WERI-Rb-1 (cell line): ENCODE measurements around the gene SLC24A4.

Experiments used
- DNase-seq: peaks from one replicate; pipeline ENCODE4 v3.0.0-alpha.2; 2020
- H3K27ac ChIP-seq: fragments of 250-450 bp; sonication (Bioruptor Pico); 2 replicates; pipeline ENCODE4 v1.5.1; 2020; ENCODE audit warnings: mild to moderate bottlenecking, moderate library complexity
- H3K27me3 ChIP-seq: fragments of 250-450 bp; sonication (Bioruptor Pico); 2 replicates; pipeline ENCODE4 v1.5.1; 2021; ENCODE audit warnings: mild to moderate bottlenecking, low read depth, moderate library complexity; ENCODE audit not compliant: insufficient read depth, severe bottlenecking
- H3K36me3 ChIP-seq: fragments of 250-450 bp; sonication (Bioruptor Pico); 2 replicates; pipeline ENCODE4 v1.5.1; 2020; ENCODE audit warnings: mild to moderate bottlenecking, moderate library complexity
- H3K4me3 ChIP-seq: 2 replicates; pipeline ENCODE4 v1.5.1; 2011; ENCODE audit warnings: low read depth, mild to moderate bottlenecking, control low read depth, low read length
- H3K9me3 ChIP-seq: fragments of 250-450 bp; sonication (Bioruptor Pico); 2 replicates; pipeline ENCODE4 v1.5.1; 2021; ENCODE audit warnings: mild to moderate bottlenecking, moderate library complexity; ENCODE audit not compliant: severe bottlenecking
- TF ChIP-seq, protein P1 (sequence below): IDR thresholded peaks from 2 replicates; pipeline ENCODE4 v1.5.1; 2011; ENCODE audit warnings: low read depth, mild to moderate bottlenecking, control low read depth, inconsistent platforms, low read length

SLC24A4 gene

DNA sequence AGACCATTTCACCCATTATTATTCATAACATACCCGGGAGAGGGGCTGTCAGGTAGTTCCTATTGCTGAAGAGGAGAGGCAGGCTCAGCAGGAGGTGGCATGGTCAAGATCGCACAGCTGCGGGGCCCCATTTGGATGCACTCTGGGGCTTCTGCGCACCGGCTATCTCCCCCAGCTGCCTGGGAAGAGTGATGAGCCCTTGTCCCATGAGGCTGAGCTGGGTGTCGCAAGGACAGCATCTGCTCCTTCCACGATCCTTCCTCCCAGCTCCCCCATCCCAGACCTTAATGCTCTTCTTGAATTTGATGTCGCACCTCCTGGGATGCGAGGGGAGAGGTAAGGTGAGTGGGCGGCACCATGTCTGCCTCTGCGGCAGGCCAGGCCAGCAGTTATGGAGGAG lies 62.6 kb downstream of the SLC24A4 start:
- DNase-seq, result peak; percentile 88
- peak overlapping the region; percentile 57 for H3K27ac ChIP-seq
- TF ChIP-seq, protein P1, sequence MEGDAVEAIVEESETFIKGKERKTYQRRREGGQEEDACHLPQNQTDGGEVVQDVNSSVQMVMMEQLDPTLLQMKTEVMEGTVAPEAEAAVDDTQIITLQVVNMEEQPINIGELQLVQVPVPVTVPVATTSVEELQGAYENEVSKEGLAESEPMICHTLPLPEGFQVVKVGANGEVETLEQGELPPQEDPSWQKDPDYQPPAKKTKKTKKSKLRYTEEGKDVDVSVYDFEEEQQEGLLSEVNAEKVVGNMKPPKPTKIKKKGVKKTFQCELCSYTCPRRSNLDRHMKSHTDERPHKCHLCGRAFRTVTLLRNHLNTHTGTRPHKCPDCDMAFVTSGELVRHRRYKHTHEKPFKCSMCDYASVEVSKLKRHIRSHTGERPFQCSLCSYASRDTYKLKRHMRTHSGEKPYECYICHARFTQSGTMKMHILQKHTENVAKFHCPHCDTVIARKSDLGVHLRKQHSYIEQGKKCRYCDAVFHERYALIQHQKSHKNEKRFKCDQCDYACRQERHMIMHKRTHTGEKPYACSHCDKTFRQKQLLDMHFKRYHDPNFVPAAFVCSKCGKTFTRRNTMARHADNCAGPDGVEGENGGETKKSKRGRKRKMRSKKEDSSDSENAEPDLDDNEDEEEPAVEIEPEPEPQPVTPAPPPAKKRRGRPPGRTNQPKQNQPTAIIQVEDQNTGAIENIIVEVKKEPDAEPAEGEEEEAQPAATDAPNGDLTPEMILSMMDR, result no peak
- no peaks in the 10 kb centered on the region for H3K9me3 ChIP-seq
- H3K27me3 ChIP-seq, result no peaks in the 10 kb centered on the region
- H3K4me3 ChIP-seq, result peak overlapping the region; percentile 17
- no peaks in the 10 kb centered on the region for H3K36me3 ChIP-seq

DNA sequence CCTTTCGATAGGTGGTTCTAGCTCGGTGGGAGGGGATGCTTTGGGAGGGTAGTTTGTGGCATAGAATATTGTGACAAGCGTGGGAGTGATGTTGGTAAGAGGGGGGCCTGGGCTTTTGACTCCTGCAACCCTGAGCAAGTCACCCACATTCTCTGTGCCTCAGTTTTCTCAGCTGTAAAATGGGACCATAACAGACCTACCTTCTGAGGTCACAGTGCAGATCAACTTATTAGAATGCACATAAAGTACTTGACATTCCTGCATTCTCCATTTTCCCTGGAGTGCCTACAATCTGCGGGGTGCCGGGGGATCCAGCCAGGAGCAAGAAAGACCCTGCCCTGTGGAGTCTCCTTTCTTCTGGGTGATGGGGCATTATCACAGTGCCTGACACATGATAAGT lies 63.2 kb downstream of the SLC24A4 start:
- Histone ChIP-seq H3K9me3 (no peaks in the 10 kb centered on the region), H3K36me3 (no peaks in the 10 kb centered on the region), H3K27me3 (no peaks in the 10 kb centered on the region), H3K27ac (peak overlapping the region; percentile 57), H3K4me3 (no peak overlapping the region; the same call in 1 of the 2 replicates)
- TF ChIP-seq, protein P1, result no peak
- DNase-seq, result no peak

DNA sequence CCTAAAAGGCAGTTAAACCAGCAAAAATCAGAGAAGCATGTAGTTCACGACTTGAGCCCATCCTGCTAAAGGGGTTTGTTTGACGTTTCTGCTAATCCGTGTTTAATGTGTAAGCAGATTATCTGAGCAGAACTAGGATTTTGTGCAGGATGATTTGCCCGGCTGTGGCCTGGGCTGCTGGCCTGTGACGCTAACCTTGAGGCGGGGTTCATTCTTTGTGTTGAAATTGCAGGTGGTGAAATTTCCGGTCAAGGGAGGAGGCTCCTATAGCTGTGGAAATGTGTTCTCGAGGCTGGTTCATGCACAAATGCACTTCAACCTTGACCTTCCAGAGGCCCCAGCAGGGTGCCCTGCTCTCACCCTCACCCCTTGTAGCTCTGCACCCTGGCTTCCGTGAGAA lies 63.7 kb downstream of the SLC24A4 start:
- peak; percentile 82 for DNase-seq
- Histone ChIP-seq H3K36me3 (no peaks in the 10 kb centered on the region), H3K9me3 (no peaks in the 10 kb centered on the region), H3K27ac (peak overlapping the region; percentile 57), H3K27me3 (no peaks in the 10 kb centered on the region), H3K4me3 (no peak overlapping the region)
- TF ChIP-seq, protein P1, result no peak

DNA sequence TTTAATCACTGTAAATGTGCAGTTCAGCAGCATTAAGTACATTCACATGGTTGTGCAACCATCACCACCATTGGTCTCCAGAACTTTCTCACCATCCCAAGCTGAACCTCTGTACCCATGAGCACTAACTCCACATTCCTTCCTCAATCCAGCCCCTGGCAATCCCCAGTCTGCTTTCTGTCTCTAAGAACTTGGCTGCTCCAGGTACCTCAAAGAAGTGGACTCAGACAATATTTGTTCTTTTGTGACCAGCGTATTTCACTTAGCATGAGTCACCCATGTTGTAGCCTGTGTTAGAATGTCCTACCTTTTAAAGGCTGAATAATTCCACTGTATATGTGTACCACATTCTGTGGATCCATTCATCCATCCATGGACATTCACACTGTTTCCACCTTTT lies 64.6 kb downstream of the SLC24A4 start:
- no peak overlapping the region for H3K4me3 ChIP-seq
- DNase-seq, result no peak

DNA sequence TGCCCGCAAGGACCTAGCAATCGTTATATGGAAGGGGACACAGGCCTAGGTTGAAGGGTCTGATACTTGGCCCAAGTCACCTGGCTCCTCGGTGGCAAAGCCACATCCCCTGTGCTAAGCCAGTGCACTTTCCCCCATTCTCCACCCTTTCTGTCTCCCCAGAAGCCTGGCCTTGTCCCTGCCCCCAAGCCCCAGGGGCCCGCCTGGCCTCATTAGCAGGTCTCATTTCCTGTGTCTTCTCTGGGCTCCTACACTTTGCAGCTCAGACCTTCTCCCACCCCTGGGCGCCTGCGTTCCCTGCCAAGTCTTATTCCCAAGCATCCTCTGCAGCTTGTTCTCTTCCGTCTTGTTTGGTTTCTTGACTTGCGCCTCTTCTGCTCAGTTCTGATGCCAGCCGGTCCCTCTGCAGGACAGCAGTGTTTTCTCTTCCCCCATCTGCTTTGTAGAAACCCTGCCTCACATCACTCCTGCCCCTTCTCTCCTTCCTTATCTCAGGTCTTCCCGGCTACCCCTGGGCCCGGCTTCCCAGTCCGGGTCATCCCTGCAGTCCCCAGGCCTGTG lies 66.7 kb downstream of the SLC24A4 start:
- DNase-seq, result no peak
- H3K27me3 ChIP-seq, result no peaks in the 10 kb centered on the region
- TF ChIP-seq, protein P1, result no peak
- no peaks in the 10 kb centered on the region for H3K36me3 ChIP-seq
- no peaks in the 10 kb centered on the region for H3K9me3 ChIP-seq
- H3K27ac ChIP-seq, result no peak overlapping the region
- H3K4me3 ChIP-seq, result no peak overlapping the region

More for the DNA sequence above, 64.6 kb downstream of the SLC24A4 start:
- Histone ChIP-seq H3K36me3 (no peaks in the 10 kb centered on the region), H3K9me3 (no peaks in the 10 kb centered on the region), H3K27ac (no peak overlapping the region; the same call in 1 of the 2 replicates), H3K27me3 (no peaks in the 10 kb centered on the region)
- TF ChIP-seq, protein P1, result no peak

DNA sequence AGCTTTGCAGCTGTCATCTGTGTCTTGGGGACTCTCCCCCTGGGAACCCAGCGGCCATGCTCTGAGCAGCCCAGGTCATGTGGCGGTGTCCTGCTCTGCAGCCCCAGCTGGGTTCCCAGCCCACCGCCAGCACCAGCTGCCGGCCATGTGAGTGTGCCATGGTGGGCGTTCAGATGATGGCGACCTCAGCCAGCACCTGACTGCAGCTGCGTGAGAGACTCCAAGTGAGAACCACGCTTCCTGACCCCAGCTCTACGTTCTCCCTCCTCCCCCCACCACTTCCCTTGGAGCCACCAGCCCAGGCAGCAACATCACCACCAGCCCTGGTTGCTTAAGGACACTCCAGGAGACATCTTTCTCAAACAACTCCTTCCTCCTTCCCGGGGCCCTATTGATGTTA lies 68.8 kb downstream of the SLC24A4 start:
- Histone ChIP-seq H3K27ac (no peak overlapping the region), H3K4me3 (no peak overlapping the region), H3K27me3 (no peaks in the 10 kb centered on the region), H3K9me3 (no peaks in the 10 kb centered on the region), H3K36me3 (no peaks in the 10 kb centered on the region)
- TF ChIP-seq, protein P1, result no peak
- DNase-seq, result no peak
